ENCODE data around the gene WDPCP. TPM values are rescaled to one million over a fixed set of nuclear protein-coding genes. Genes with fewer than 3 reads are reported as not detected.

Gene WDPCP
- polyA plus RNA-seq, 4 donors, result 1.1 to 4.0 (median 1.5) TPM

DNA sequence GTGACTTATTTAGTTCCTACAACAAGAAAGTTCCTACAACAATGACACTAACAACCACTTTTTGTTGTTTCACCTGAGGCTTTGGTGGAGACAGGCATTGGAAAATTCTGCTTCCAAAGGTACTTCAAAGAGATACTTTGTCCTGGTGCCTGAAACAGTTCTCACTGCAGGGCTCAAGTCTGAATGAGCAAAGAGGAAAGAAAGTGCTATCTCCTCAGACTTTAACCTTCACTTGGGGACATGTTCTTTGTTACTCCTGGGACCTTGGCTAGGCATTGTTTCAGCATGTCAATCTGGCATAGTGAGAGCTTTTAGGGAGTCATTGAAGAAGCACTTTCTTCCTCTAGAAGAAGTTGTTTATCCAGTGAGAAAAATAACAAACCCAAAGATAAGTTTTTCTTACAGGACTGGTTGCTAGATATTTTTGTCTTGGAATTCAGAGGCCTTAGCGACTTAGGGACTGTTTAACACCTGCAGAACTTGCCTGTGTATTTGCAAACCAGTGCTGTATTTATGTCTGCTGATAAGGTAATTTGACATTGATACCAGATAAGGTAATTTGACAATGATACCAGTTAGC is 12.7 kb upstream of the WDPCP start:
- H3K27ac ChIP-seq (ENCODE audit: low read depth in 1 of 3, low read length in 2 of 3), result peak overlapping the region in 1 of 3 donors; percentile 2
- no peak for FAIRE-seq

DNA sequence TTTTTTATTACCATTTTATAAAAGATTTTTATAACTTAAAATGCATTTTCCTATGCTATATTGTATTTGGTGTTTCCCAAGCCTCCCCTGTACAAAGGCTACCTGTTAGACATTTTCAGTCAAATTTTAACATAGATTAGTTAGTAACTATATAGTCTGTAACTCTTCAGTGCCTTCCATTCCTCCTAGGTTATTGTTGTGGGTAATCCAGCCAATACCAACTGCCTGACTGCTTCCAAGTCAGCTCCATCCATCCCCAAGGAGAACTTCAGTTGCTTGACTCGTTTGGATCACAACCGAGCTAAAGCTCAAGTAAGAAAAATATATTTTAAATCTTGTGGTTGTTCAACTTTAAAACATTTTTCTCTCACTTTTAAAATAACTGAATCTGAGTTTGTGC is 10.7 kb upstream of the WDPCP start:
- Histone ChIP-seq H3K27ac (ENCODE audit: low read depth in 1 of 3, low read length in 2 of 3) (no peak overlapping the region), H3K4me3 (ENCODE audit: low read depth in 1 of 3, low read length in 3 of 3) (no peak overlapping the region), H3K4me1 (ENCODE audit: control insufficient read depth in 3 of 3, insufficient read depth in 2 of 3, low read depth in 1 of 3, low read length in 2 of 3) (peaks cover 0 to 14% (median 2%) of the 10 kb centered on the region in 3 donors), H3K36me3 (ENCODE audit: control insufficient read depth in 3 of 3, insufficient read depth in 2 of 3, low read depth in 1 of 3, low read length in 3 of 3) (peaks cover 2 to 15% (median 8%) of the 10 kb centered on the region in 3 donors), H3K9me3 (ENCODE audit: control insufficient read depth in 2 of 2, insufficient read depth in 1 of 2, low read depth in 1 of 2, low read length in 1 of 2) (no peaks in the 10 kb centered on the region), H3K27me3 (ENCODE audit: control insufficient read depth in 3 of 3, insufficient read depth in 3 of 3, low read length in 3 of 3) (no peaks in the 10 kb centered on the region)
- 91 to 94% (median 93%) methylated on average over 2 of the region's 2 CpGs for WGBS, 3 donors
- FAIRE-seq, result no peak
- DNase-seq, result no peak

More for the DNA sequence above, 12.7 kb upstream of the WDPCP start:
- Histone ChIP-seq H3K36me3 (ENCODE audit: control insufficient read depth in 3 of 3, insufficient read depth in 2 of 3, low read depth in 1 of 3, low read length in 3 of 3) (peaks cover 7 to 25% (median 12%) of the 10 kb centered on the region in 3 donors), H3K4me3 (ENCODE audit: low read depth in 1 of 3, low read length in 3 of 3) (no peak overlapping the region), H3K9me3 (ENCODE audit: control insufficient read depth in 2 of 2, insufficient read depth in 1 of 2, low read depth in 1 of 2, low read length in 1 of 2) (no peaks in the 10 kb centered on the region), H3K27me3 (ENCODE audit: control insufficient read depth in 3 of 3, insufficient read depth in 3 of 3, low read length in 3 of 3) (no peaks in the 10 kb centered on the region), H3K4me1 (ENCODE audit: control insufficient read depth in 3 of 3, insufficient read depth in 2 of 3, low read depth in 1 of 3, low read length in 2 of 3) (peaks cover 0 to 7% (median 2%) of the 10 kb centered on the region in 3 donors)
- WGBS, 3 donors, result 31 to 63% (median 34%) methylated on average over 1 of the region's 1 CpG
- DNase-seq, result peak; percentile 56 to 85

DNA sequence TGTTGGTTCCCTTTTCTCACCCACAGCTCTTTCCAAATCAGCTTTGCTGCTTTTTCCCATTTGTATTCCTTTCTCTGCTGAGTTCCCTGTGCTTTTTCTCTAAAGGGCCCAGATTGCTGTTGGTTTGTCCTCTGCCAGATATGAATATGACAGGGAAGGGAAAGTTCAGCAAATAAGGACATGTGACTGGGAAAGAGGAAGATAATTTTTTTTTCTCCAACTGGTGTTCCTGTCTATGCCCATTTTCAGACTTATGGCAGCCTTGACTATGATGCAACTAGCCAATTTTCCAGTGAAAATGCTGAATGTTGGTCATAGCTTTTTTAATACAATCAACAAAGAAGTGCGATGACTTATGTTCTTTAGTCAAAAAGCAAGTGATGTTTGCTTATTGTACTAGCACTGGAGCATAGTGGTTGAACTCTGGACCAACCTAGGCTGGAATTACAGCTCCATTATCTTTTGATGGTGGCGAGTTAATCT is 8.2 kb upstream of the WDPCP start:
- H3K4me1 ChIP-seq (ENCODE audit: control insufficient read depth in 3 of 3, insufficient read depth in 2 of 3, low read depth in 1 of 3, low read length in 2 of 3), result peaks cover 0 to 19% (median under 1%) of the 10 kb centered on the region in 3 donors
- 24 to 59% (median 42%) methylated on average over 2 of the region's 2 CpGs for WGBS, 3 donors
- H3K27me3 ChIP-seq (ENCODE audit: control insufficient read depth in 3 of 3, insufficient read depth in 3 of 3, low read length in 3 of 3), result no peaks in the 10 kb centered on the region
- no peak overlapping the region for H3K4me3 ChIP-seq (ENCODE audit: low read depth in 1 of 3, low read length in 3 of 3)
- FAIRE-seq (no peak), DNase-seq (peak; percentile 55 to 59)
- H3K36me3 ChIP-seq (ENCODE audit: control insufficient read depth in 3 of 3, insufficient read depth in 2 of 3, low read depth in 1 of 3, low read length in 3 of 3), result peaks cover 2 to 9% (median 4%) of the 10 kb centered on the region in 3 donors
- H3K9me3 ChIP-seq (ENCODE audit: control insufficient read depth in 2 of 2, insufficient read depth in 1 of 2, low read depth in 1 of 2, low read length in 1 of 2), result no peaks in the 10 kb centered on the region
- peak overlapping the region in 1 of 3 donors; percentile 26 for H3K27ac ChIP-seq (ENCODE audit: low read depth in 1 of 3, low read length in 2 of 3)

DNA sequence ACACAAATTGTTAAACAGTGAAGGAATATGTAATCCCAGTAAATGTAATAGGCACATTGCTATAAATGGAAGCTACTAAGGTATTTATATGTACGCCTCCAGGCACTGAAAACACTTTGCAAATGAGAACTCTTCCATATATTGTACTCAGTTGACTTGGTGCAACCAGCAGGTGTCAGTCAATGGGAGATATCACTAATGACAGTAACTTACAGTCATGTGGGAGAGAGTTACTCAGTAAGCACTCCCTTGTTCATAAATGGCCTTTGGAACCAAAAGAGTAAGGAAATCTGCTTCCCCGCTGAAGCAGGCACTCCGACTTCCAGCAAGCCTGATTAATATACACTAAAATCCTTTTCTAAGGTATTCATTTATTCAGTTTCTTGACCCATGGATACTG is 6.4 kb upstream of the WDPCP start:
- Histone ChIP-seq H3K27ac (ENCODE audit: low read depth in 1 of 3, low read length in 2 of 3) (peak overlapping the region in 1 of 3 donors; percentile 14), H3K36me3 (ENCODE audit: control insufficient read depth in 3 of 3, insufficient read depth in 2 of 3, low read depth in 1 of 3, low read length in 3 of 3) (peaks cover 2 to 6% (median 3%) of the 10 kb centered on the region in 3 donors), H3K9me3 (ENCODE audit: control insufficient read depth in 2 of 2, insufficient read depth in 1 of 2, low read depth in 1 of 2, low read length in 1 of 2) (no peaks in the 10 kb centered on the region), H3K27me3 (ENCODE audit: control insufficient read depth in 3 of 3, insufficient read depth in 3 of 3, low read length in 3 of 3) (no peaks in the 10 kb centered on the region), H3K4me3 (ENCODE audit: low read depth in 1 of 3, low read length in 3 of 3) (no peak overlapping the region), H3K4me1 (ENCODE audit: control insufficient read depth in 3 of 3, insufficient read depth in 2 of 3, low read depth in 1 of 3, low read length in 2 of 3) (peaks cover 2 to 28% (median 5%) of the 10 kb centered on the region in 3 donors)
- DNase-seq, result peak; percentile 40 to 50
- FAIRE-seq, result no peak
- WGBS, 3 donors, result 80 to 89% (median 82%) methylated on average over 3 of the region's 3 CpGs

DNA sequence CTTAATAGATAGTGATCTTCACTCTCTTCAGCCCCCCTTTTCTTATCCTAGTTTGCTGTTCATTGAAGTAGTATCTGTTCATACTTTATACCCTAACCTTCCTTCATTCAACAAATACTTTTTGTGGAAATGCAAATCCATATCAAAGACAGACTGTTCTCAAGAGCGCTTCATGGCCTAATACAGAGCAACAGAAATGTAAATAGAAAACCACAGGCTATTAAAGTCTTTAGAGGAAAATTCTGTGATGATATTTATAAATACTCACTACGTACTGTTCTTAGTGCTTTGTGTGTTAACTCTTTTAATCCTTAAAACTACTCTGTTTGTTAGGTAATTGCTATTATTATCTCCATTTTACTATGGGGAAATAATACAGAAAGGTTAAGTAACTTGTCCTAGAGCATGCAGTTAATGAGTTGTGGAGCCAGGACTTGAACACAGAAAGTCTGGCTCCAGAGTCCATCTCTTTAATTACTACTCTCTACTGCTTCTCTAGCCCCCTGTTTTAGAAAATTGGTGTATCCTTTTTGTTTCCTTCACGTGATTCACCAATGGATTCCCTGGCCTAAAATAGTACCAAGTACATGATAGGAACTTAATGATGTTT is 3.4 kb upstream of the WDPCP start:
- DNase-seq, result peak in 1 of 2 donors; percentile 30
- peak overlapping the region in 1 of 3 donors; percentile 69 for H3K27ac ChIP-seq (ENCODE audit: low read depth in 1 of 3, low read length in 2 of 3)
- no peak overlapping the region for H3K4me3 ChIP-seq (ENCODE audit: low read depth in 1 of 3, low read length in 3 of 3)
- H3K9me3 ChIP-seq (ENCODE audit: control insufficient read depth in 2 of 2, insufficient read depth in 1 of 2, low read depth in 1 of 2, low read length in 1 of 2), result no peaks in the 10 kb centered on the region
- peaks cover 2 to 32% (median 8%) of the 10 kb centered on the region in 3 donors for H3K4me1 ChIP-seq (ENCODE audit: control insufficient read depth in 3 of 3, insufficient read depth in 2 of 3, low read depth in 1 of 3, low read length in 2 of 3)
- H3K27me3 ChIP-seq (ENCODE audit: control insufficient read depth in 3 of 3, insufficient read depth in 3 of 3, low read length in 3 of 3), result no peaks in the 10 kb centered on the region
- FAIRE-seq, result no peak
- WGBS, 3 donors, result 74 to 87% (median 86%) methylated on average over 3 of the region's 3 CpGs
- peaks cover 2 to 6% (median 3%) of the 10 kb centered on the region in 3 donors for H3K36me3 ChIP-seq (ENCODE audit: control insufficient read depth in 3 of 3, insufficient read depth in 2 of 3, low read depth in 1 of 3, low read length in 3 of 3)

DNA sequence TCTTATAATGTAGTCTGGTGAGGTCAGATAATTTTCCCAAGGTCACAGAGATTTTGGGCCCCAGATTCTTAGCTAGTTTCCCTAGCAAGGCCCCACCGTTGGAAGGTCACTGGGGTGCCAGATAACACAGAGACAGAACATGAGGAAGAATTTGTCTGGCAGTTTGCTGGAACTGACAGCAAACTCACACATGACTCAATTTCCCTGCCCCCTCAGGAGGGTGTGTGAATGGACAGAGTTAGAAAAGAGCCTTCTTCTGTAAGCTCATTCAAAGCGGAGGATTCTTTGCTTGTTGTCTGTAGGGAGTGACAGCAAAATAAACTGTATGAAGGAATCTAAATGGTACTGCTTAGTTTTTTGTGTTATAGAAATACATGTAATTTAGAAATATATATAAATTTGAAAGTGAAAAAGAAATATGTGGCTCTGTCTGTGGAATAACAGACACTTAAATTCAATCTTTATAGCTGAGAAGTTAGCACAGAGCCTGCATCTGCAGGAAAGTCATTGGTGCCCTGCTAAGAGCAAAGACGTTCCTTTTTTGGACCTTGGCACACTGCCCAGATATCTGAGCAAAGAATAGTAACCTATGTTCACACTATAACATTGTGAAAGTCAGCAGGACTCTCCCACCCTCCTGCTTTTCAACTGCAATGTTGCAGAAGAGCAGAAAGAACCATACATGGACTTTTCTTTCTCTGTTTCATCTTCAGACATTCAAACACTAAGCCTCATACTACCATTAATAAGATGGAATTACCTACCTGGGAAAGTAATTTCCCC is 2.5 kb upstream of the WDPCP start:
- Histone ChIP-seq H3K9me3 (ENCODE audit: control insufficient read depth in 2 of 2, insufficient read depth in 1 of 2, low read depth in 1 of 2, low read length in 1 of 2) (no peaks in the 10 kb centered on the region), H3K27me3 (ENCODE audit: control insufficient read depth in 3 of 3, insufficient read depth in 3 of 3, low read length in 3 of 3) (no peaks in the 10 kb centered on the region), H3K4me3 (ENCODE audit: low read depth in 1 of 3, low read length in 3 of 3) (no peak overlapping the region), H3K27ac (ENCODE audit: low read depth in 1 of 3, low read length in 2 of 3) (peak overlapping the region in 1 of 3 donors; percentile 69), H3K4me1 (ENCODE audit: control insufficient read depth in 3 of 3, insufficient read depth in 2 of 3, low read depth in 1 of 3, low read length in 2 of 3) (peaks cover 2 to 30% (median 8%) of the 10 kb centered on the region in 3 donors), H3K36me3 (ENCODE audit: control insufficient read depth in 3 of 3, insufficient read depth in 2 of 3, low read depth in 1 of 3, low read length in 3 of 3) (peaks cover 1 to 6% (median 2%) of the 10 kb centered on the region in 3 donors)
- FAIRE-seq (no peak), DNase-seq (peak; percentile 41 to 60)
- WGBS, 3 donors, result 39 to 44% (median 41%) methylated on average over 3 of the region's 3 CpGs

DNA sequence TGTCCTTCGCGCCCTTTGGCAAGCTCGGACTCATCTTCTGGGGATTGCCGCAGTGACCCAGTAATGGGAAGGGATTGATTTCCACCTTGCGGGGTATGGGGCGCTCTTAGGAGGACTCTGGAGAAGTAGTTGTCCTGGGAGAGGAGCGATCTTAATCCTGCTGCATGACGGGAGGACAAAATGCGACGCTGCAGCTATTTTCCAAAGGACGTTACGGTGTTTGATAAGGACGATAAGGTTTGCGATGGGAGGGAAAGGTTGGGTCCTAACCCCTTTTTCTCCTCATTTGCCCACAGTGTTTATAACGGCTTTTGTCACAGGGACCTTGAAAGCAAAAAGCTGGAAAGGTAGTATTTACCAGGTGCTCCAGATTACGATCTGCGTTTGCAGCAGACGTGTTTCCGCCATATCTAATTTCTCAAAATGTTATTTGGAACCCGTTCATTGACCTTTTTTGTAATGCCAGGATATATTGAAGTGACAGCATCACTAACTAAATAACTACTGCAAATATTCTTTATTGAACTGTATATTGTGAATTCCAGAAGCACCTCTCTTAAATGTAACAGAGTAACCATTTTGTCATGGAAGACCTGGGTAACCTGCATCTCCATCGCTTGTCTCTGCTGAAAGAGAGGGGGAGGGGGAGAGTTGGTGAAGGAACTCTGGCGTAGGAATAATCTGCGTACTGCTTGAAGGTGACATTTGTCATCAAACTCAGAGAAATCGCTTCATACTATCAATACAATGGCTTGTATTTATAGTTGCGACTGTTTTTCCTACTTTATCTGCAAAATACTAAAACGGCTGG is 1.1 kb upstream of the WDPCP start:
- DNase-seq (no peak), FAIRE-seq (no peak)
- Histone ChIP-seq H3K4me1 (ENCODE audit: control insufficient read depth in 3 of 3, insufficient read depth in 2 of 3, low read depth in 1 of 3, low read length in 2 of 3) (peaks cover 2 to 24% (median 8%) of the 10 kb centered on the region in 3 donors), H3K4me3 (ENCODE audit: low read depth in 1 of 3, low read length in 3 of 3) (peak overlapping the region; percentile 46 to 98 (median 93)), H3K36me3 (ENCODE audit: control insufficient read depth in 3 of 3, insufficient read depth in 2 of 3, low read depth in 1 of 3, low read length in 3 of 3) (peaks cover 0 to 6% (median 0%) of the 10 kb centered on the region in 3 donors), H3K9me3 (ENCODE audit: control insufficient read depth in 2 of 2, insufficient read depth in 1 of 2, low read depth in 1 of 2, low read length in 1 of 2) (no peaks in the 10 kb centered on the region), H3K27ac (ENCODE audit: low read depth in 1 of 3, low read length in 2 of 3) (peak overlapping the region; percentile 69 to 91 (median 87)), H3K27me3 (ENCODE audit: control insufficient read depth in 3 of 3, insufficient read depth in 3 of 3, low read length in 3 of 3) (no peaks in the 10 kb centered on the region)
- WGBS, 3 donors, result 5 to 7% (median 6%) methylated on average over 26 of the region's 26 CpGs
